Aorta (tissue), 5 donors: ENCODE results near the gene GIMAP8. TPM values are rescaled to one million over a fixed set of nuclear protein-coding genes. Genes with fewer than 3 reads are reported as not detected.

ENCODE experiments used
- ATAC-seq: fragments of 200-7000 bp; cut with Tn5 transposase; one replicate; pipeline ENCODE4 v1.9.1; 2022; ENCODE audit warnings: moderate library complexity; ENCODE audit not compliant: low FRiP score
- DNase-seq, 2 donors: peaks; one replicate each; pipeline ENCODE4 v3.0.0-alpha.2; 2020
- H3K27ac ChIP-seq, 2 donors: one replicate each; pipeline ENCODE4 v1.5.1; 2013; ENCODE audit warnings: low read length in 2 of 2, mild to moderate bottlenecking in 2 of 2, moderate library complexity in 2 of 2, control low read depth in 1 of 2, inconsistent platforms in 1 of 2, low read depth in 1 of 2
- H3K27me3 ChIP-seq, 2 donors: one replicate each; pipeline ENCODE4 v1.6.1; 2013; ENCODE audit warnings: control low read depth in 1 of 2, low read length in 1 of 2, mild to moderate bottlenecking in 1 of 2, moderate library complexity in 1 of 2; ENCODE audit not compliant: insufficient read depth in 2 of 2, control insufficient read depth in 1 of 2
- H3K36me3 ChIP-seq, 2 donors: one replicate each; pipeline ENCODE4 v1.6.1; 2013; ENCODE audit warnings: control low read depth in 1 of 2, low read length in 1 of 2, mild to moderate bottlenecking in 1 of 2; ENCODE audit not compliant: insufficient read depth in 2 of 2, control insufficient read depth in 1 of 2
- H3K4me1 ChIP-seq, 2 donors: one replicate each; pipeline ENCODE4 v1.6.1; 2013; ENCODE audit warnings: low read length in 2 of 2, control low read depth in 1 of 2, mild to moderate bottlenecking in 1 of 2, moderate library complexity in 1 of 2; ENCODE audit not compliant: insufficient read depth in 2 of 2, control insufficient read depth in 1 of 2
- H3K4me3 ChIP-seq, 2 donors: one replicate each; pipeline ENCODE4 v1.5.1; 2013; ENCODE audit warnings: low read length in 2 of 2, control low read depth in 1 of 2, mild to moderate bottlenecking in 1 of 2
- H3K9me3 ChIP-seq: one replicate; pipeline ENCODE4 v1.6.1; 2013; ENCODE audit warnings: mild to moderate bottlenecking, low read length; ENCODE audit not compliant: control insufficient read depth
- WGBS, 2 donors: extraction: QIAGEN DNeasy Blood & Tissue Kit; methylation state at CpG; one replicate each; pipeline ENCODE4 v1.1.7; 2013; 5-methylcytosine and 5-hydroxymethylcytosine counted together
- intact Hi-C, 2 donors: fragments of 100-400 bp; cut with DNase I; formaldehyde crosslinking; loops; one replicate each; pipeline versions ENCODE4 v1.14.2 to v1.15.0; 2022
- polyA plus RNA-seq, 2 donors: library from polyadenylated mRNA; stranded (reverse); fragments of 200-250 nt; gene quantifications; one replicate each; pipeline ENCODE4 v1.2.3, GENCODE V29; 2013
- total RNA-seq, 2 donors: library from RNA; stranded (reverse); fragmentation: NEBNext Ultra II Directional; extraction: Animal tissue kit (Norgen Biotek cat#: 25700); gene quantifications; one replicate each; pipeline ENCODE4 v1.2.1, GENCODE V29; 2021
- donor health status: healthy with polysubstance abuse.
- donor health status: Bipolar disorder and iron deficiency.
- donor health status: DM: no; HTN: no; CAD: no.
- donor health status: DM: no; HTN: no; CAD: no.
- donor health status: DM: yes; HTN: yes; CAD: no.

The GIMAP8 gene
- total and polyA plus RNA-seq, 4 donors: 1.6 to 41.4 (median 13.3) TPM

GRCh38 chr7:150464962-150465361 is 14.5 kb downstream of the GIMAP8 start:
- no peaks in the 10 kb centered on the region for H3K36me3 ChIP-seq
- DNase-seq (no peak), ATAC-seq (no peak)
- H3K4me1 ChIP-seq: no peaks in the 10 kb centered on the region
- H3K4me3 ChIP-seq: no peak overlapping the region
- WGBS, 2 donors: 66 to 72% methylated on average over 1 of the region's 1 CpG
- H3K9me3 ChIP-seq: peaks cover 4% of the 10 kb centered on the region
- H3K27ac ChIP-seq: no peak overlapping the region
- intact Hi-C loops: no loop called here
- no peaks in the 10 kb centered on the region for H3K27me3 ChIP-seq

- Histone ChIP-seq H3K36me3 (no peaks in the 10 kb centered on the region), H3K27ac (no peak overlapping the region), H3K4me3 (no peak overlapping the region), H3K27me3 (no peaks in the 10 kb centered on the region), H3K4me1 (no peaks in the 10 kb centered on the region), H3K9me3 (peaks cover 4% of the 10 kb centered on the region)
- whole genome bisulfite sequencing, 2 donors: 92 to 93% methylated on average over 2 of the region's 2 CpGs
- intact Hi-C loops: no loop called here
- no peak for ATAC-seq
- no peak for DNase-seq
Observed at GRCh38 chr7:150465414-150465813, 15.0 kb downstream of the GIMAP8 start.

- no peaks in the 10 kb centered on the region for H3K4me1 ChIP-seq
- intact Hi-C loops: no loop called here
- DNase-seq (no peak), ATAC-seq (no peak)
- no peak overlapping the region for H3K4me3 ChIP-seq
- H3K9me3 ChIP-seq: peaks cover 4% of the 10 kb centered on the region
- H3K27ac ChIP-seq: no peak overlapping the region
- WGBS, 2 donors: 21 to 26% methylated on average over 6 of the region's 6 CpGs
- no peaks in the 10 kb centered on the region for H3K36me3 ChIP-seq
- no peaks in the 10 kb centered on the region for H3K27me3 ChIP-seq
Observed at GRCh38 chr7:150466477-150466876, 16.0 kb downstream of the GIMAP8 start.

GRCh38 chr7:150468241-150468640 is 17.8 kb downstream of the GIMAP8 start:
- DNase-seq (no peak), ATAC-seq (no peak)
- 94 to 97% methylated on average over 3 of the region's 3 CpGs for WGBS, 2 donors
- H3K27me3 ChIP-seq: no peaks in the 10 kb centered on the region
- no peak overlapping the region for H3K4me3 ChIP-seq
- no peaks in the 10 kb centered on the region for H3K4me1 ChIP-seq
- intact Hi-C loops: no loop called here
- H3K9me3 ChIP-seq: peaks cover 4% of the 10 kb centered on the region
- no peaks in the 10 kb centered on the region for H3K36me3 ChIP-seq
- H3K27ac ChIP-seq: no peak overlapping the region

DNA sequence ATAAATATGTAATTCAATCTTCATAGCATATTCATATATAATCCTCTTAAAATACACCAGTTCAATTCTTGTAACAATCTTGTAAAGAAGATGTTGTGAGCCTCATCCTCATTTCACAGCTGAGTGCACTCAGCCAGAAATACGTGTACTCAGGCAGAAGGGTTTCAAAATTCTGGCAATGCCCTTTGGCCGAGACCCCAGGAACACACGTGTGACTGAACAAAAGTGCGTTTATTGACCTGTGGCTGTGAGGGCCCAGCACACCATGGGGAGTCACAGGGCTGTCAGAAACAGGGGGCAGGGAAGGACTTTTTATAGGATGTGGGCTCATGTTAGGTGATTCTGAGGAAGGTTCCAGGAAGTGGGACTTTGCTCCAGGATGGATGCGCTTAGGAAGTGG is 21.5 kb downstream of the GIMAP8 start:
- Histone ChIP-seq H3K4me1 (no peaks in the 10 kb centered on the region), H3K27ac (no peak overlapping the region), H3K9me3 (peaks cover 2% of the 10 kb centered on the region), H3K4me3 (no peak overlapping the region), H3K36me3 (no peaks in the 10 kb centered on the region), H3K27me3 (no peaks in the 10 kb centered on the region)
- ATAC-seq (no peak), DNase-seq (no peak)
- 40 to 47% methylated on average over 5 of the region's 5 CpGs for WGBS, 2 donors
- intact Hi-C loops: no loop called here

GRCh38 chr7:150473902-150474301 is 23.5 kb downstream of the GIMAP8 start:
- ATAC-seq (no peak), DNase-seq (no peak)
- Histone ChIP-seq H3K4me1 (no peaks in the 10 kb centered on the region), H3K27me3 (no peaks in the 10 kb centered on the region), H3K4me3 (no peak overlapping the region), H3K9me3 (peaks cover 2% of the 10 kb centered on the region), H3K36me3 (no peaks in the 10 kb centered on the region), H3K27ac (no peak overlapping the region)
- intact Hi-C loops: no loop called here
- 81 to 83% methylated on average over 7 of the region's 7 CpGs for WGBS, 2 donors

DNA sequence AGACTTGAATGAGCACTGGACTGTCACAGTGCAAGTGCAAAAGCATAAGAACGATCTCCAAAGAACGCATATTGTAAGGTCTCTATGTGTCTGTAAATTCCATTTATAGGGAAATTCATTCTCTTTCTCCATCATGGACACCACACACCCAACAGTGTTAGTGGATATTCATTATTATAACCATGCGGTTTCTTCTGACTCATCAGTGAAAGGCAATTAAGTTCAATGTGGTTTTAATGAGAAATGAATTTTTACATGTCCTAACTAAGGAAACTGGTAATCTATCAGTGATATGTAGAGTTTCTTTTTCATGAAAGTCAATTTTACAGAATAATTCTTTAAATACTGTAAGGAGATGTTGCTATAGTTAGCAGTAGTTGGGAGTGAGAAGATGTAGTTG is 25.9 kb downstream of the GIMAP8 start:
- intact Hi-C loops: no loop called here
- Histone ChIP-seq H3K27me3 (no peaks in the 10 kb centered on the region), H3K36me3 (no peaks in the 10 kb centered on the region), H3K4me3 (no peak overlapping the region), H3K27ac (no peak overlapping the region), H3K9me3 (peaks cover 2% of the 10 kb centered on the region), H3K4me1 (no peaks in the 10 kb centered on the region)
- no peak for ATAC-seq
- DNase-seq: no peak
- 90 to 95% methylated on average over 3 of the region's 3 CpGs for WGBS, 2 donors

- Histone ChIP-seq H3K27ac (no peak overlapping the region), H3K9me3 (peaks cover 2% of the 10 kb centered on the region), H3K4me3 (no peak overlapping the region), H3K36me3 (no peaks in the 10 kb centered on the region), H3K4me1 (no peaks in the 10 kb centered on the region), H3K27me3 (no peaks in the 10 kb centered on the region)
- no peak for DNase-seq
- ATAC-seq: no peak
- intact Hi-C loops: no loop called here
- 88% methylated on average over 25 of the region's 25 CpGs for WGBS, 2 donors
Observed at GRCh38 chr7:150476819-150477631, 26.6 kb downstream of the GIMAP8 start.

GRCh38 chr7:150479023-150479716 is 28.7 kb downstream of the GIMAP8 start:
- no peak for DNase-seq
- intact Hi-C loops: no loop called here
- no peak overlapping the region for H3K4me3 ChIP-seq
- H3K4me1 ChIP-seq: no peaks in the 10 kb centered on the region
- no peak overlapping the region for H3K27ac ChIP-seq
- 64 to 70% methylated on average over 3 of the region's 3 CpGs for WGBS, 2 donors
- H3K9me3 ChIP-seq: peaks cover 2% of the 10 kb centered on the region
- no peaks in the 10 kb centered on the region for H3K36me3 ChIP-seq
- no peak for ATAC-seq
- no peaks in the 10 kb centered on the region for H3K27me3 ChIP-seq
